ENCODE measurements around the gene PRR3. TPM values are rescaled to one million over a fixed set of nuclear protein-coding genes. Genes with fewer than 3 reads are reported as not detected.
"Not testable (repeated sequence)": the region's sequence is repeated elsewhere in the genome, so short reads cannot be mapped to it uniquely, and the experiment has no call there.

Gene PRR3
- total RNA-seq, 1 donor from 2014 or later: 39.7 TPM

DNA sequence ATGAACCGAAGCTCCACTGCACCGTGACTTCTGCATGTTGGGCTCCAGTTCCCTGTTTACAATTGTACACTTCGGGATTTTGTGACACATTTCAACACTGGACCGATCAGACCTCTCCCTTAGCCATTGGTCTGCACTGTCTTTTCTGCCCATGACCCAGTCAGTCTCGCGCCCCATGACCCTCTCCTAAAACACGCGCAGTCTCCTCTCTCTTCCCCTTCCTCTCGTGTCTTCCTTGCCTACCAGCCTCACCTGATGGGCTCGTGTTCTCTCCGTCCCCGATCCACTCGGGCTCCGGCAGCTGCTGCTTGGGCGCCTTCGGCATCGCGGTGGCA, 13.6 kb downstream of the PRR3 start:
- Mint-ChIP-seq H3K36me3 (ENCODE audit: low read depth) (peaks cover 28% of the 10 kb centered on the region), H3K4me1 (peaks cover 59% of the 10 kb centered on the region), H3K4me3 (peak overlapping the region; percentile 92), H3K27me3 (no peaks in the 10 kb centered on the region), H3K9me3 (no peaks in the 10 kb centered on the region), H3K27ac (peak overlapping the region; percentile 99)
- DNase-seq: no peak
- intact Hi-C loops (cut with micrococcal nuclease): loop anchor here (1.0 to 2.0 kb wide), 4 partner anchors 13 to 146 kb away; partner anchors contain the start of genes C6orf136, MDC1 and PRR3

DNA sequence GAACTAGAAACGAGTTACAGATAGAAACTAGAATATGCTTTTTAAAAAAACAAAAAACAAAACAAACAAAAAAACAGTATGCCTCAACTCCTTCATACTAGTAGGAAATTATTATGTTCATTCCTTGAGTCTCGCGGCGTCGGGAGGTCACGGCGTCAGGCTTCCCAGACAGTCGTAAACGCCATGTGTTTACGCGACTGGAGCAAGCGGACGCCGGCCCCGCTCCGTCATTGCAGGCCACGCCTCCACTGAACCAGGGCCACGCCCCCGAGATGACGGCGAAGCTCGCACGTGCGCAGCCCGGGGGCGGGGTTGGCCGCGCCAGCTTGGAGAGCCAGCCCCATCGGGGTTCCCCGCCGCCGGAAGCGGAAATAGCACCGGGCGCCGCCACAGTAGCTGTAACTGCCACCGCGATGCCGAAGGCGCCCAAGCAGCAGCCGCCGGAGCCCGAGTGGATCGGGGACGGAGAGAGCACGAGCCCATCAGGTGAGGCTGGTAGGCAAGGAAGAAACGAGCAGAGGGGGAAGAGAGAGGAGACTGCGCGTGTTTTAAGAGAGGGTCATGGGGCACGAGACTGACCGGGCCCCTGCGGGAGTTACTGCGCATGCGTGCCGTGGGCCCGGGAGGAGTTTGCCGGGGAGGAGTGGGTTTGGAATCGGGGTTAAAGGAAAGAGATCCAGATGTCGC, 14.1 kb downstream of the PRR3 start, which contains the start of gene ABCF1:
Gene ABCF1, plus strand, starts transcription at position 368 of the 687 bp plus-strand sequence. Its CDS starts 46 bp downstream, at position 414.
- Mint-ChIP-seq H3K27ac (peak within 1 kb of the TSS; percentile 99), H3K4me3 (peak within 1 kb of the TSS; percentile 92), H3K36me3 (ENCODE audit: low read depth) (peaks cover 28% of the 10 kb centered on the region), H3K4me1 (peaks cover 59% of the 10 kb centered on the region), H3K9me3 (no peaks in the 10 kb centered on the region), H3K27me3 (no peaks in the 10 kb centered on the region)
- intact Hi-C loops (cut with micrococcal nuclease): loop anchor here (1.0 to 2.0 kb wide), 4 partner anchors 14 to 146 kb away; partner anchors contain the start of genes C6orf136, MDC1 and PRR3
- DNase-seq: peak; percentile 100

DNA sequence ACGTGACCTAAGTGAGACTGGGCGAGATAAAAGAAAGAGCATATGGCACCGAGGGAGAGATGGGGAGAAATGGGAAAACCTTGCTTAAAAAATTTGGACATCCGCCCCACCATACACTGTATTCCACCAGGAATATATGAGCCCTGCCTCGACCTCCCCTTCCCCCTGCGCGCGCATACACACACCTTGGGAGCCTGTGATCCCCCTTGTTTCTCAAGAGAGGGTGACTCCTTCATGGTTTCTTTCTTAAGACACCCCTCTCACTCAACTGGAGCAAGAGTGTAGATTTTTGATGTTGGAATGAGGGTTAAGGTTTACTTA, 14.6 kb downstream of the PRR3 start:
- H3K36me3 Mint-ChIP-seq (ENCODE audit: low read depth): peaks cover 32% of the 10 kb centered on the region

DNA sequence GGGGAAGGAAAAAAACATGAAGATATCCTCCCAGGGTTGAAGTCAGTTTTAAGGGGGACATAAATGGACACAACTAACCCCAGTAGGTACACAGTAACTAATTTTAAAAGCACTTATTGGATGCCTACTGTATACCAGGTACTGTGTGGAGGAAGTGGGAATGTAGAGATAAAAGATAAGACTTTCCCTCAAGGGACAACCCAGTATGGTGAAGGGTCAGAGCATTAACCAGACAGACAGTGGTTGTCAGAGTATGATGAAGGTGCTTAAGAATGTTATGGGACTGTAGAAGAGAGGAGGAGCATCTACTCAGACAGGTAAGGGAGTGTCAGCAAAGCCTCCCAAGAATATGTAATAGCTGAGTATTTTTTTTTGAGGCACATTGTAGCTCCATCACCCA, 15.1 kb downstream of the PRR3 start:
- Mint-ChIP-seq H3K27ac (peak overlapping the region; percentile 99), H3K4me3 (peak overlapping the region; percentile 92), H3K4me1 (peaks cover 67% of the 10 kb centered on the region), H3K9me3 (no peaks in the 10 kb centered on the region), H3K36me3 (ENCODE audit: low read depth) (peaks cover 36% of the 10 kb centered on the region), H3K27me3 (no peaks in the 10 kb centered on the region)
- no peak for DNase-seq
- intact Hi-C loops (cut with micrococcal nuclease): no loop called here

More for the DNA sequence above, 14.6 kb downstream of the PRR3 start:
- H3K9me3 Mint-ChIP-seq: no peaks in the 10 kb centered on the region
- H3K4me3 Mint-ChIP-seq: peak overlapping the region; percentile 92
- intact Hi-C loops (cut with micrococcal nuclease): loop anchor here (1.0 to 2.0 kb wide), 4 partner anchors 14 to 145 kb away; partner anchors contain the start of genes C6orf136, MDC1 and PRR3
- no peak for DNase-seq
- peak overlapping the region; percentile 99 for H3K27ac Mint-ChIP-seq
- no peaks in the 10 kb centered on the region for H3K27me3 Mint-ChIP-seq
- peaks cover 63% of the 10 kb centered on the region for H3K4me1 Mint-ChIP-seq

DNA sequence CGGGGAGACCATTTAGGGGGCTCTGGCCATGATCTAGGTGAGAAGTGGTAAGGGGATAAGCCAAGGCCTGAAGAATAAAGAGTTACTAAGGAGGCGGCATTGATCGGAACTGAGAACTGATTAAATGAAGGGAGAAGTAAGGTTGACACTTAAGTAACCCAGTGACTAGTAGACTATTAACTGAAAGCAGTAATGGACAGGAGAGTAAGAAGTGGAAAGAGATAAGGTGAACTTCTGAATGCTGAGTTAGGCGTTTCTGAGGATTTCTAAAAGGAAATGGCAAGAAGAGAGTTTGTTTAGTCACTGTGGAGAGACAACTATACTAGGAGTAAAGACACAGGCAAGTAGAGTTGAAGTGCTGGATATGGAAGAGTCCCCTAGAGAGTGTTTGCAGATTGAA, 16.0 kb downstream of the PRR3 start:
- peaks cover 46% of the 10 kb centered on the region for H3K36me3 Mint-ChIP-seq (ENCODE audit: low read depth)

DNA sequence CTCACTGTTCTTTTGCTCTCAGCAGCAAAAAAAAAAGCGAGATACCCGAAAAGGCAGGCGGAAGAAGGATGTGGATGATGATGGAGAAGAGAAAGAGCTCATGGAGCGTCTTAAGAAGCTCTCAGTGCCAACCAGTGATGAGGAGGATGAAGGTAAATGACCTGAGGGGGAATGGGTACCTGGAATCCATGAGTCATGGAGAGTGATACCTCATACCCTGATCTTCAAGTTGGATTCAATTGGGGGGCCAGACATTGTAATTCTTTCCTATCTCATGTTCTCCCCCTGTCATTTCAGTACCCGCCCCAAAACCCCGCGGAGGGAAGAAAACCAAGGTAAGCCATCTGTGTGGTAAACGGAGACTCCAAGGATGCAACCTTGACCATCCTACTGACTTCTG, 21.0 kb downstream of the PRR3 start:
- Mint-ChIP-seq H3K9me3 (no peaks in the 10 kb centered on the region), H3K4me3 (no peak overlapping the region), H3K27ac (no peak overlapping the region), H3K4me1 (peaks cover 34% of the 10 kb centered on the region), H3K27me3 (no peaks in the 10 kb centered on the region), H3K36me3 (ENCODE audit: low read depth) (peaks cover 74% of the 10 kb centered on the region)
- DNase-seq: no peak
- intact Hi-C loops (cut with micrococcal nuclease): no loop called here

More for the DNA sequence above, 16.0 kb downstream of the PRR3 start:
- intact Hi-C loops (cut with micrococcal nuclease): no loop called here
- peak overlapping the region; percentile 39 for H3K27ac Mint-ChIP-seq
- DNase-seq: no peak
- no peaks in the 10 kb centered on the region for H3K9me3 Mint-ChIP-seq
- H3K4me3 Mint-ChIP-seq: peak overlapping the region; percentile 92
- H3K27me3 Mint-ChIP-seq: no peaks in the 10 kb centered on the region
- peaks cover 68% of the 10 kb centered on the region for H3K4me1 Mint-ChIP-seq

DNA sequence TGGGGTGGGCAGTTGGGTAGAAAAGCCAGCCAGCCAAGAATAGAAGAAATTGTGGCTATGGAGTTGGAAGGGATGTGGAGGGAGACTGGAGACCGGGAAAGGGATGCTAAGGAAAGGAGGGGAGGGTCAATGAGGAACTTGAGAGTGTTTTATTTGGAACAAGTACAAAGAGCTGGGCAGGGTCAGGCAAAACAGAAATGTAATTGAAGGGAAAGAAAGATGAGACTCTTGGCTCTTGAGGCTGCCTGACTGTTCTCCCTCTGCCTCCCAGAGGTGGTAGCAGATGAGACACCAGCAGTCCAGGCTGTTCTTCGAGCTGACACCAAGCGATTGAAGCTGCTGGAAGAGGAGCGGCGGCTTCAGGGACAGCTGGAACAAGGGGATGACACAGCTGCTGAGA, 26.8 kb downstream of the PRR3 start:
- Mint-ChIP-seq H3K36me3 (ENCODE audit: low read depth) (peaks cover 75% of the 10 kb centered on the region), H3K4me1 (no peaks in the 10 kb centered on the region)

DNA sequence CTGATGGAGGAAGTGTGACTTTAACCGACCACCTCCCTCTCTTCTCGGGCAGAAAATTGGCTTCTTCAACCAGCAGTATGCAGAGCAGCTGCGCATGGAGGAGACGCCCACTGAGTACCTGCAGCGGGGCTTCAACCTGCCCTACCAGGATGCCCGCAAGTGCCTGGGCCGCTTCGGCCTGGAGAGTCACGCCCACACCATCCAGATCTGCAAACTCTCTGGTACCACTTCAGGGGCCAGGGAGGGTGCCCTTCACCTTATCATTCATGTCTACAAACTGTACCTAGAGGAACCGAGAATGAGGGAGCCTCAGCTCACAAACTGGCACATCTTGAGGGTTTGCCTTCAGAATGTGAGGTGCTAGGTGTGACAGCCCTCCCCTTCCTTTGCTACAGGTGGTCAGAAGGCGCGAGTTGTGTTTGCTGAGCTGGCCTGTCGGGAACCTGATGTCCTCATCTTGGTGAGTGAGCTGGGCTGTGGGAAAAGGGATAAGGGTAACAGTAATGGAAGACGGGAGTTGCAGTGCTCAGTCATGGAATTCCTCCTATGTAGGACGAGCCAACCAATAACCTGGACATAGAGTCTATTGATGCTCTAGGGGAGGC, 32.8 kb downstream of the PRR3 start:
- no peak overlapping the region for H3K4me3 Mint-ChIP-seq
- H3K27ac Mint-ChIP-seq: peak overlapping the region; percentile 25
- H3K27me3 Mint-ChIP-seq: no peaks in the 10 kb centered on the region
- H3K36me3 Mint-ChIP-seq (ENCODE audit: low read depth): peaks cover 68% of the 10 kb centered on the region
- no peak for DNase-seq
- intact Hi-C loops (cut with micrococcal nuclease): no loop called here
- H3K4me1 Mint-ChIP-seq: peaks cover 7% of the 10 kb centered on the region
- H3K9me3 Mint-ChIP-seq: no peaks in the 10 kb centered on the region

More for the DNA sequence above, 26.8 kb downstream of the PRR3 start:
- H3K4me3 Mint-ChIP-seq: no peak overlapping the region
- no peak for DNase-seq
- no peak overlapping the region for H3K27ac Mint-ChIP-seq
- no peaks in the 10 kb centered on the region for H3K27me3 Mint-ChIP-seq
- intact Hi-C loops (cut with micrococcal nuclease): no loop called here
- H3K9me3 Mint-ChIP-seq: no peaks in the 10 kb centered on the region

DNA sequence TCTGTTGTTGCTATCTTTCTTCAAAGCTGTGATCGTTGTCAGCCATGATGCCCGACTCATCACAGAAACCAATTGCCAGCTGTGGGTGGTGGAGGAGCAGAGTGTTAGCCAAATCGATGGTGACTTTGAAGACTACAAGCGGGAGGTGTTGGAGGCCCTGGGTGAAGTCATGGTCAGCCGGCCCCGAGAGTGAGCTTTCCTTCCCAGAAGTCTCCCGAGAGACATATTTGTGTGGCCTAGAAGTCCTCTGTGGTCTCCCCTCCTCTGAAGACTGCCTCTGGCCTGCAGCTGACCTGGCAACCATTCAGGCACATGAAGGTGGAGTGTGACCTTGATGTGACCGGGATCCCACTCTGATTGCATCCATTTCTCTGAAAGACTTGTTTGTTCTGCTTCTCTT, 33.4 kb downstream of the PRR3 start:
- intact Hi-C loops (cut with micrococcal nuclease): no loop called here
- Mint-ChIP-seq H3K9me3 (no peaks in the 10 kb centered on the region), H3K27me3 (no peaks in the 10 kb centered on the region), H3K27ac (no peak overlapping the region), H3K4me1 (peaks cover 8% of the 10 kb centered on the region), H3K36me3 (ENCODE audit: low read depth) (peaks cover 66% of the 10 kb centered on the region), H3K4me3 (no peak overlapping the region)
- DNase-seq: no peak

DNA sequence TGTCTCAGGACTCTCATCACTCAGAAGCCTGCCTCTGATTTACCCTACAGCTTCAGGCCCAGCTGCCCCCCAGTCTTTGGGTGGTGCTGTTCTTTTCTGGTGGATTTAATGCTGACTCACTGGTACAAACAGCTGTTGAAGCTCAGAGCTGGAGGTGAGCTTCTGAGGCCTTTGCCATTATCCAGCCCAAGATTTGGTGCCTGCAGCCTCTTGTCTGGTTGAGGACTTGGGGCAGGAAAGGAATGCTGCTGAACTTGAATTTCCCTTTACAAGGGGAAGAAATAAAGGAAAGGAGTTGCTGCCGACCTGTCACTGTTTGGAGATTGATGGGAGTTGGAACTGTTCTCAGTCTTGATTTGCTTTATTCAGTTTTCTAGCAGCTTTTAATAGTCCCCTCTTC, 33.9 kb downstream of the PRR3 start:
- no peaks in the 10 kb centered on the region for H3K9me3 Mint-ChIP-seq
- DNase-seq: no peak
- no peak overlapping the region for H3K27ac Mint-ChIP-seq
- no peak overlapping the region for H3K4me3 Mint-ChIP-seq
- intact Hi-C loops (cut with micrococcal nuclease): no loop called here
- H3K36me3 Mint-ChIP-seq (ENCODE audit: low read depth): peaks cover 64% of the 10 kb centered on the region
- H3K4me1 Mint-ChIP-seq: peaks cover 9% of the 10 kb centered on the region
- no peaks in the 10 kb centered on the region for H3K27me3 Mint-ChIP-seq

DNA sequence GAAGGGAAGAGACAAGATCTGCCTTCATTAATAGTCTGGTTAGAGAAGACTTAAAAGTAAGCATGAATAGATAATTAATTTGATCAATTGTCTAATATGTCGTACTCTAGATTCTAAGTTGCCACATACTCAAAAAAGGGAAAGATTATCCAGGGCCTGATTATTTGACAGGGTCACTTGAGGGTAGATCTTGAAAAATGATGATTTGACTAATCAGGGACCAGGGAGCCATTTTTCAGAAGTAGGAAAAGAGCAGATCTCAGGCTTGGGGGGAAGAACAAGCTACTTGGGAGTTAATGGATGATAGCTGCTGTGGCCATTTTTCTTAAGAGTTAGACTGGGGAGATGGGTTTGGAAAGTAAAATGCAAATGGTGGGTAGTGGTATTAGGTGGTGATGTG, 35.2 kb downstream of the PRR3 start:
- Mint-ChIP-seq H3K36me3 (ENCODE audit: low read depth) (peaks cover 60% of the 10 kb centered on the region), H3K9me3 (no peaks in the 10 kb centered on the region), H3K4me1 (peaks cover 10% of the 10 kb centered on the region)

DNA sequence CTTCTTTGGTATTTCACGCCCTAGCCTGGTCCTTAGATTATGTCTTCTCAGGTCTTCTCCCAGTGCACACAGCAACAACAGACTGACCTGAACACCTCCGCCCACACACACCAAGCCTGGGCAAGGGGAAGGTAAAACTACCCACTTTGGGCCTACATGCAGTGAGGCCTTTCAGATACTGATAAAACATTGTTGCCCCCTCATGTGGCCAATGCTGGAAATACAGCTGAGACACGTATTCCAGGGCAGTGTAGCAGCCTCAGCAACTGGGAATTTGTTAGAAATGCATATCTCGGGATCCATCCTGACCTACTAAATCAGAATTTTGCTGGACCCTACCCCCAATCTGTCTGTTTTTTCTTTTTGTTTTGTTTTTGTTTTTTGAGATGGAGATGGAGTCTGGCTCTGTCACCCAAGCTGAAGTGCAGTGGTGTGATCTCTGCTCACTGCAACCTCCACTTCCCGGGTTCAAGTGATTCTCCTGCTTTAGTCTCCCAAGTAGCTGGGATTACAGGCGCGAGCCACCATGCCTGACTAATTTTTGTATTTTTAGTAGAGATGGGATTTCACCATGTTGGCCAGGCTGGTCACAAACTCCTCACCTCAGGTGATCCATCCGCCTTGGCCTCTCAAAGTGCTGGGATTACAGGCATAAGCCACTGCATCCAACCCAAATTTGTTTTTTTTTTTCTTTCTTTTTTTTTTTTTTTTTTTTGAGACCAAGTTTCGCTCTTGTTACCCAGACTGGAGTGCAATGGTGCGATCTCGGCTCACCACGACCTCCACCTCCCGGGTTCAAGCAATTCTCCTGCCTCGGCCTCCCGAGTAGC, 40.4 kb downstream of the PRR3 start:
- H3K9me3 Mint-ChIP-seq, H3K4me3 Mint-ChIP-seq, H3K27me3 Mint-ChIP-seq: not testable (repeated sequence)
- DNase-seq: peak; percentile 94
- peaks cover 12% of the 10 kb centered on the region for H3K4me1 Mint-ChIP-seq
- H3K36me3 Mint-ChIP-seq (ENCODE audit: low read depth): peaks cover 46% of the 10 kb centered on the region
- intact Hi-C loops (cut with micrococcal nuclease): loop anchor here (1.0 to 5.0 kb wide), 2 partner anchors 55 to 114 kb away; no protein-coding TSS in a partner anchor
- H3K27ac Mint-ChIP-seq: peak overlapping the region; percentile 74

More for the DNA sequence above, 35.2 kb downstream of the PRR3 start:
- no peak for DNase-seq
- H3K27me3 Mint-ChIP-seq: no peaks in the 10 kb centered on the region
- peak overlapping the region; percentile 25 for H3K27ac Mint-ChIP-seq
- intact Hi-C loops (cut with micrococcal nuclease): no loop called here
- H3K4me3 Mint-ChIP-seq: no peak overlapping the region

DNA sequence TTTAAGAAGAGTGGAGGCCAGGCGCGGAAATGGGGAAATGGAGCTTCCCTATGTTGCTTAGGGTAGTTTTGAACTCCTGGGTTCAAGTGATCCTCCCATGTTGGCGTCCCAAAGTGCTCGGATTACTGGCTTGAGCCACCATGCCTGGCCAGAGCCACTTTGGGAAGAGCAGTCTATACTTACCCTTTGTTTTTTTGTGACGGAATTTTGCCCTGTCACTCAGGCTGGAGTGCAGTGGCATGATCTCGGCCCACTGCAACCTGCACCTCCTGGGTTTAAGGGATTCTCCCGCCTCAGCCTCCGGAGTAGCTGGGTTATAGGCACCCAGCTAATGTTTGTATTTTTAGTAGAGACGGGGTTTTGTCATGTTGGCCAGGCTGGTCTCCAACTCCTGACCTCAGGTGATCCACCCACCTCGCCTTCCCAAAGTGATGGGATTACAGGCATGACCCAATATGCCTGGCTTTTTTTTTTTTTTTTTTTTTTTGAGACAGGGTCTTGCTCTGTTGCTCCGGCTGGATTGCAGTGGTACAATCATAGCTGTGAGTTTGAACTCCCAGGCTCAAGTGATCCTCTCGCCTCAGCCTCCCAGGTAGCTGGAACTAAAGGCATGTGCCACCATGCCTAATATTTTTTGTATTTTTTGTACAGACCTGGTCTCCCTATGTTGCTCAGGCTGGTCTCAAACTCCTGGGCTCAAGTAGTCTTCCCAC, 42.0 kb downstream of the PRR3 start:
- Mint-ChIP-seq H3K4me1 (peaks cover 17% of the 10 kb centered on the region), H3K36me3 (ENCODE audit: low read depth) (peaks cover 55% of the 10 kb centered on the region), H3K4me3 (no peak overlapping the region), H3K27ac (no peak overlapping the region), H3K27me3 (no peaks in the 10 kb centered on the region), H3K9me3 (no peaks in the 10 kb centered on the region)
- no peak for DNase-seq
- intact Hi-C loops (cut with micrococcal nuclease): loop anchor here (5.0 kb wide), 1 partner anchor 57 kb away; no protein-coding TSS in a partner anchor
